ENCODE data around the gene MTFMT.

MTFMT gene

GRCh38 chr15:65060641-65061397 lies 31.4 kb upstream of the MTFMT start:
- in situ Hi-C loops (cut with MboI; ENCODE audit: low sequenced_read_pairs): no loop called here

- in situ Hi-C loops (cut with MboI; ENCODE audit: low sequenced_read_pairs): no loop called here
These were observed 30.6 kb upstream of the MTFMT start for GRCh38 chr15:65059931-65060596.

- in situ Hi-C loops (cut with MboI; ENCODE audit: low sequenced_read_pairs): no loop called here
These were observed 29.9 kb upstream of the MTFMT start for GRCh38 chr15:65059369-65059750.

- in situ Hi-C loops (cut with MboI; ENCODE audit: low sequenced_read_pairs): no loop called here
These were observed 29.2 kb upstream of the MTFMT start for GRCh38 chr15:65058394-65059368.

GRCh38 chr15:65057549-65057940 lies 28.1 kb upstream of the MTFMT start:
- in situ Hi-C loops (cut with MboI; ENCODE audit: low sequenced_read_pairs): no loop called here

GRCh38 chr15:65056868-65057548 lies 27.6 kb upstream of the MTFMT start:
- in situ Hi-C loops (cut with MboI; ENCODE audit: low sequenced_read_pairs): no loop called here

DNA sequence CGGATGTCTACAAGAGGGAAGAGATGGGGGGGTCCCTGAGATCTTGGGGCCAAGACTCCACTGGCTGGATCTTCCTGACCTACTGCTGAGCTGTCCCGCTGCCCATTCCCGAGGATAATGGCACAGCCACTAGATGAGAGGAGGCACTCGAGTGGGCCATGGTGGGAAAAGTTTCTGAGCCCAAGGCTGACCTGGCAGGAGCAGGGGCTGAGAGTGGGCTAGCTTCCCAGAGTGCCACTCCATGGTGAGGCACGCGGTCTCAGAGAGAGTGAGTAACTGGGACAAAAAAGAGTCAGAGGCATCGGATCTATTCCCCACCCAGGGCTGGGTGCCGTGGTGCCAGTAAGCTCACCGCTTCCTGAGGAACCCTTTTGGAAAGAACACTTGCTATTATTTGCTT lies 26.7 kb upstream of the MTFMT start:
- in situ Hi-C loops (cut with MboI; ENCODE audit: low sequenced_read_pairs): no loop called here

GRCh38 chr15:65055201-65055870 lies 25.9 kb upstream of the MTFMT start:
- in situ Hi-C loops (cut with MboI; ENCODE audit: low sequenced_read_pairs): no loop called here

DNA sequence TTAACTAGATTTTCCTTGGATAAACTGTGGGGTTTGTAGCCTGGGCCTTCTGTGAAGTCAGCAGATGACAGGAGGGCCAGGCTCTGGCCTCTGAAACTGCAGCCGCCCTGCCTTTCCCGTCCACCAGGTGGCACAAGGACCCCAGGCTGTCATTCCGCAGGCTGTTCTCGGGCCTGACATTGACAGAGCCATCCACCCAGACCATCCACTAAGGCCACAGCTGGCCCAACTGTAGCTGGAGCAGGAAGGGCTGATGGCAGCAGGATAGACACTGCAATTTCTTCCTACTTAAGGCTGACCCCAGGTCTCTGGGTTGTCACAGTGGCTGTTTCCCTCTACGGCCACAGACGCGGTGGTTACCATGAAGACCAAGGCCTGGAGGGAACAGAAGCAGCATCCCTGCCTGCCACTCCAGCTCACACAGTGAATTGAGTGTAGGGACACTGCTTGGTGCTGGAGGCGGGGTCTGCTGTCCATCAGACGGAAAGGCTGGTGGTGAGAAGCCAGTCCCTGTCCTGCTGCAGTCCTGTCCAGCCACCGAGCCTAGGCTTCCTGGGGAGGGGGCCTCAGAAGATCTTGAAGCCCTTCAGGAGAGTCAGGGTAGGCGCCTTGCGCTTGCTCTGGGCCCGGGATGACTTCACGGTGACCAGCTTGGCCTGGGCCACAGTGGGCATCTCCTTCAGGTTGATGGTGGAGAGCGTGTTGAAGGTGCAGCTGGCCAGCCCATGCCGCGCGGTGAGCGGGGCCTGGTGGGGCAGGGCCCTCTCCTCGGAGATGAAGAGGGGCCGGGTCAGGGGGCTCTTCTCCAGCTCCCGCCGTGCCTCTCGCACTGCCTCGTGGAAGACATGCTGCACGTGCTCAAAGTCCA lies 25.1 kb upstream of the MTFMT start:
- in situ Hi-C loops (cut with MboI; ENCODE audit: low sequenced_read_pairs): no loop called here

GRCh38 chr15:65052956-65053355 lies 23.5 kb upstream of the MTFMT start:
- in situ Hi-C loops (cut with MboI; ENCODE audit: low sequenced_read_pairs): no loop called here

- in situ Hi-C loops (cut with MboI; ENCODE audit: low sequenced_read_pairs): no loop called here
These were observed 21.8 kb upstream of the MTFMT start for GRCh38 chr15:65051266-65051665.

DNA sequence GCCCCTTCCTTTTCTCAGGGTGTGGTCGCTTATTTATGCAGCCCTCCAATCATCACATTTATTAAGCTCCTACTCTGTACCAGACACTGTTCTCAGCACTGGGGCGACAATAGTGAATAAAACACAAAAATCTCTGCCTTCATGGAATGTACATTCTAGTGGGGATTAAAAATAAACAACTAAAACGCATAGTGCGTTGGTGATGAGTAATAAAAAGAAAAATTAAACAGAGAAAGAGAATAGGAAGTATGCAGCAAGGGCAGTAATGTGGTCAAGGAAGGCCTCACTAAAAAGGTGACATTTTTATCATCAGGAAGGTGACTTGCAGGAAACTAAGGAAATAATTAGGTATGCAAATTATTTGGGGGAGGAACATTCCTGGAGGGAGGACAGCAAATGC lies 20.8 kb upstream of the MTFMT start:
- in situ Hi-C loops (cut with MboI; ENCODE audit: low sequenced_read_pairs): no loop called here

DNA sequence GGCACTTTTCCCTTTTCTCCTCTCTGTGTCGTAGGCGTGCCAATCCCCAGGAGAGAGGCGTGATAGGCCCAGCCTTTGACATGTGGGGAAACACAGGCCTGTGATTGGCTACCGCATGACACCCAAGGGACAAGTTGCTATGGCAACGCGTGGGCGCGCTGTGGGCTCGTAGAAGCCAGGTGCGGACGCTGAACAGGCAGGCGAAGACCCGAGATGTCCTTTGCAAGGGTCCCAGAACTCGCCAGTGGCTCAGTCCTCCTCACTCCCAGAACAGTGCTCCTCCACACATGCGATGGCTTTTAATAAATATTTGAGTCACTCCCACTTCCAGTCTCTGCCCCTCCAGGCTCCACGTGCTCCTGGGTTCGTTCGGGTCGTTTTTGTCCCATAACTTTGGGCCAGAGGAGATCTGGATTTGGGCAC lies 20.0 kb upstream of the MTFMT start:
- in situ Hi-C loops (cut with MboI; ENCODE audit: low sequenced_read_pairs): loop anchor here (25.0 kb wide), 1 partner anchor 238 kb away; the partner anchor contains the start of genes PARP16 and RNU5A-1

- in situ Hi-C loops (cut with MboI; ENCODE audit: low sequenced_read_pairs): loop anchor here (25.0 kb wide), 1 partner anchor 239 kb away; the partner anchor contains the start of genes PARP16 and RNU5A-1
These were observed 18.8 kb upstream of the MTFMT start for GRCh38 chr15:65048241-65048640.

GRCh38 chr15:65044724-65045481 lies 15.5 kb upstream of the MTFMT start, which contains the start of gene SLC51B:
SLC51B (plus strand) TSS chr15:65045387; CDS start chr15:65050005, 4,618 bp downstream.
- in situ Hi-C loops (cut with MboI; ENCODE audit: low sequenced_read_pairs): loop anchor here (25.0 kb wide), 1 partner anchor 242 kb away; the partner anchor contains the start of genes PARP16 and RNU5A-1

DNA sequence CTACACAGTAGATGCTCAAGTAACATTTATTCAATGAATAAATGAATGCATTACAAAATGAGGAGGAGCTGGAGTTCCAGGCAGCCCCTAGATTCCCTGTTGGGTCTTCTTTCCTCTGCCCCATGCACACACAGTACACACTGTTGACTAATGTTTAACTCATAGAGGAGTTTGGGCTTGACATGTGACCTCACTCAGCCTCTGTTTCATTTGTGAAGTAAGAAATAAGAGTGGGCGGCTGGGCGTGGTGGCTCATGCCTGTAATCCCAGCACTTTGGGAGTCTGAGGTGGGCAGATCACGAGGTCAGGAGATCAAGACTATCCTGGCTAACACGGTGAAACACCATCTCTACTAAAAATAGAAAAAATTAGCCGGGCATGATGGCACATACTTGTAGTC lies 14.8 kb upstream of the MTFMT start:
- in situ Hi-C loops (cut with MboI; ENCODE audit: low sequenced_read_pairs): loop anchor here (25.0 kb wide), 1 partner anchor 243 kb away; the partner anchor contains the start of genes PARP16 and RNU5A-1

GRCh38 chr15:65042776-65043327 lies 13.4 kb upstream of the MTFMT start:
- in situ Hi-C loops (cut with MboI; ENCODE audit: low sequenced_read_pairs): loop anchor here (25.0 kb wide), 1 partner anchor 244 kb away; the partner anchor contains the start of genes PARP16 and RNU5A-1

- in situ Hi-C loops (cut with MboI; ENCODE audit: low sequenced_read_pairs): loop anchor here (25.0 kb wide), 1 partner anchor 246 kb away; the partner anchor contains the start of genes PARP16 and RNU5A-1
These were observed 12.3 kb upstream of the MTFMT start for GRCh38 chr15:65041787-65042186.

Measured in HL-60/S4 treated with phorbol 12-myristate 13-acetate at 8.2 ng/mL for 4 days and 3 days (cell line).